Mesenteric fat pad (tissue), 1 donor: Measurements from ENCODE around the gene SLC27A5. TPM values are rescaled to one million over a fixed set of nuclear protein-coding genes. Genes with fewer than 3 reads are reported as not detected.
A peak's percentile ranks its signal among the peaks of the same experiment; 100 is the strongest.

Source experiments
- DNase-seq: peaks from one replicate; pipeline ENCODE4 v3.0.0-alpha.2; 2020; ENCODE audit warnings: low spot score
- long read RNA-seq: library from polyadenylated mRNA; unstranded; transcript quantifications from one replicate; pipeline ENCODE4 v2.0.0, GENCODE V29; 2020
- total RNA-seq: library from RNA; stranded (reverse); fragmentation: NEBNext Ultra II Directional; extraction: Animal tissue kit (Norgen Biotek cat#: 25700); gene quantifications from one replicate; pipeline ENCODE4 v1.2.1, GENCODE V29; 2021
- donor health status: DM: yes; HTN: yes; CAD: no.

Gene SLC27A5
- 6.5 TPM for total RNA-seq
- long read RNA-seq, partial matches to known transcripts, result 0 of 3 reads
- long read RNA-seq, other reads (novel, unspliced or antisense), result 3 of 3 reads

- no peak for DNase-seq
Observed at GRCh38 chr19:58511353-58512208, at the start of gene SLC27A5. SLC27A5 (minus strand) TSS chr19:58511992; CDS start chr19:58511955, 37 bp downstream.

- no peak for DNase-seq
Observed at GRCh38 chr19:58560921-58561320, 49.1 kb upstream of the SLC27A5 start.

GRCh38 chr19:58560007-58560887 lies 48.5 kb upstream of the SLC27A5 start:
- DNase-seq, result no peak

GRCh38 chr19:58559275-58560006 lies 47.6 kb upstream of the SLC27A5 start:
- peak; percentile 97 for DNase-seq

GRCh38 chr19:58558623-58559274 lies 47.0 kb upstream of the SLC27A5 start:
- peak; percentile 100 for DNase-seq

- DNase-seq, result no peak
Observed at GRCh38 chr19:58558066-58558622, 46.4 kb upstream of the SLC27A5 start, which contains the start of gene UBE2M. UBE2M (minus strand) TSS chr19:58558611; CDS start chr19:58558381, 230 bp downstream.

GRCh38 chr19:58557221-58558065 lies 45.7 kb upstream of the SLC27A5 start:
- DNase-seq, result no peak

GRCh38 chr19:58556622-58557220 lies 44.9 kb upstream of the SLC27A5 start:
- DNase-seq, result no peak

GRCh38 chr19:58555920-58556621 lies 44.3 kb upstream of the SLC27A5 start:
- no peak for DNase-seq

- DNase-seq, result no peak
Observed at GRCh38 chr19:58555369-58555885, 43.6 kb upstream of the SLC27A5 start.

- peak; percentile 100 for DNase-seq
Observed at GRCh38 chr19:58554494-58555368, 42.9 kb upstream of the SLC27A5 start, which contains the start of gene CHMP2A. CHMP2A (minus strand) TSS chr19:58555105; CDS start chr19:58554212, 893 bp downstream.

GRCh38 chr19:58553799-58554493 lies 42.2 kb upstream of the SLC27A5 start:
- no peak for DNase-seq

- no peak for DNase-seq
Observed at GRCh38 chr19:58552655-58553054, 40.9 kb upstream of the SLC27A5 start.

- no peak for DNase-seq
Observed at GRCh38 chr19:58551577-58552471, 40.0 kb upstream of the SLC27A5 start.

- no peak for DNase-seq
Observed at GRCh38 chr19:58551123-58551497, 39.3 kb upstream of the SLC27A5 start.
